NCI-H1930 (cell line): ENCODE measurements around the gene ACTL6B.

Source experiments
- DNase-seq, 2 experiments: peaks; one replicate each; lab custom pipeline; 2025; lab: John Stamatoyannopoulos, UW

The ACTL6B gene

GRCh38 chr7:100683659-100684533 lies 27.6 kb upstream of the ACTL6B start:
- no peak for DNase-seq

- DNase-seq: no peak
Observed at GRCh38 chr7:100682991-100683658, 26.9 kb upstream of the ACTL6B start.

GRCh38 chr7:100682228-100682741 lies 26.0 kb upstream of the ACTL6B start:
- no peak for DNase-seq

DNA sequence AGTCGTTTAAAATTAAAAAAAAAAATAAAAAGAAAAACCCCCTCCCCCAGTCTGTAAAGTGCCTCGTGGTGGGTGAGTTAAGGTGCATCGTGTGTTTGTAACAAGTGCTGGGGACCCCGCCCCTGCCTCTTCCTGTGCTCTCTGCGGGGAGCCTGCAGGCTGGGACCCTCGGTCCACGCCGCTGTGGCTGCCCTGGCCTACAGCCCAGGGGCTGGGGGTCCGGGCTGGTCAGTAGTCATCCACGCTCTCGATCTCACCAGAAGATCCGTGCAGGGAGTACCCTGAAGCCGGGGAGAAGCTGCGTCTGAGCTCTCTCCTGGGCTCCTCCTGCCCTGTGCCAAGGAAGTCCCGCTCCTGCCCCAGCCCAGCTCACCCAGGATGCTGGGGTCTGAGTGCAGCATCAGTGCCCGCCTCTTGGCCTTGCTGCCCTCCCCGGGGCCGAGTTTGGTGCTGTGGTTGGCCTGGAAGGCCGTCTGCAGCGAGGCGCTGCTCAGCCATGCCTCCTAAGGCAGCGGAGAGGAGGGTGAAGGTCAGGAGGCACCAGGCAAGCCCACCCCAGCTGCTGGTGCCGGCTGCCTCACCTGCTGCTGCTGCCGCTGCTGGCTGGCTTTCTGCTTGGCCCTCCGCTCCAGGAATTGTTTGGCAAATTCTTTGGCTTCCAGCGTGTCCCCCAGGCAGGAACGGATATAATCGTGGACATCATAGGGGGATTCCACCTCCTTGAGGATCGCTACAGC lies 25.4 kb upstream of the ACTL6B start:
- no peak for DNase-seq

GRCh38 chr7:100680576-100681271 lies 24.5 kb upstream of the ACTL6B start:
- no peak for DNase-seq

- DNase-seq: no peak
Observed at GRCh38 chr7:100679927-100680575, 23.8 kb upstream of the ACTL6B start.

DNA sequence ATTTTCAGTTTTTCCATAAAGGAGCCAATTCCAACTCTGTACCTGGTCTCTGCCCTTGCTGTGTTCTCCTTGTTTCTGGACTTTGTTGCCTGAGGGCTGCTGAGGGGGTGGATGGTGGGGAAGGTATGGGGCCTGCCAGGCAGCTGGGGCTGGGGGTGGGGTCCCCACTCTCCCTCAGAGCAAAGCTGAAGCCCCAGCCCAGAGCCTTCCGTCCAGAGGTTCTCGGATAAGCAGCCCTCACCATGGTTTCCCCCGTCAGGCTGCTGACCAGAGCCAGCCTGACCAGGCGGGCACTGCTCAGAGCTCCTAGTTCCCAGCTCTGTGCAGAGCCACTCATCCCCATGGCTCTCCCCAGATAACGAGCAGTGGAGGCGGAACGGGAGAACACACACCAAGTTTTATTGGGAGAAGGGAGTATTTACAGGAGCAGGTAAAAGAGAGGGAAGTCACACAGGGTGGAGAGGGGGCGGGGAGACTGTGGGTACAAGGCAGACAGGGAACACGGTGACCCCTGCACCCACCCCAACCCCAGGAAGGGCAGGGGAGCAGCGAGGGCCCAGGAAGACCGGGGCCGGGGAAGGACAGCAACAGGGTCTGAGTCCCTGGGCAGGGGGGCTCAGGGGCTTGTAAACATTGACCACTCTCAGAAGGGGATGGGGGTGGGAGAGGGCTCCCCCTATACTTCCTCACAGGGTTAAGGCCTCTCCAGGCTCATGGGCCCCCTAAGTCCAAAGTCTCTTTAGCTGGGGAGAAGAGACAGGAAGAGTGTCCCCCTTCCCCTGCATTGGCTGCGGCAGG lies 23.1 kb upstream of the ACTL6B start:
- DNase-seq: no peak

GRCh38 chr7:100678291-100678984 lies 22.2 kb upstream of the ACTL6B start:
- no peak for DNase-seq

- DNase-seq: no peak
Observed at GRCh38 chr7:100677308-100678267, 21.3 kb upstream of the ACTL6B start.

DNA sequence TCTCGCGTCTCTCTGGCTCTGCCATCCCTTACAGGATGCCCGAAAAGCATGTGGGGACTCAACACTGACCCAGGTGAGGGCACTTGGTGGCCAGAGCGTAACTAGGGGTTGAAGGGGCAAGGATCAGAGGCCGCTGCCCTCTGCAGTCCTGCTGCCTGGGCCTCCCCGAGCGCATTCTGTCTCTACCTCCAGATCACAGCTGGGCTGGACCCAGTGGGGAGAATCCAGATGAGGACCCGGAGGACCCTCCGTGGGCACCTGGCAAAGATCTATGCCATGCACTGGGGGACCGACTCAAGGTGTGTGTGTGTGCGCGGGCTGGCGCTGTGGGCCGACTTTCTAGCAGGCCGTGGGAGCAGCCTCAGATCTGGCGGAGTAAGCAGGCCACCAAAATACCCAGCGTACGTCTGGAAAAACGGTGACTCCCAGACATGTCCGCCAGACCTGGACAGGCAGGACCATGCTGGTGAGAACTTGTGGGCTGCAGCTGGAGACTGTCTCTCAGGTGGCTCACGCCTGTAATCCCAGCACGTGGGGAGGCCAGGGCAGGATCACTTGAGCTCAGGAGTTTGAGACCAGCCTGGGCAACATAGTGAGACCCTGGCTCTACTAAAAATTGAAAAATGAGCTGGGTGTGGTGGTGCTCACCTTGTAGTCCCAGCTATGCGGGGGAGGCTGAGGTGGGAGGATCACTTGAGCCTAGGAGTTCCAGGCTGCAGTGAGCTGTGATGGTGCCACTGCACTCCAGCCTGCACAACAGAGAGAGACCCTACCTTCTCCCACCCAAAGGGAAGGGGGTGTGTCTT lies 20.5 kb upstream of the ACTL6B start:
- no peak for DNase-seq

DNA sequence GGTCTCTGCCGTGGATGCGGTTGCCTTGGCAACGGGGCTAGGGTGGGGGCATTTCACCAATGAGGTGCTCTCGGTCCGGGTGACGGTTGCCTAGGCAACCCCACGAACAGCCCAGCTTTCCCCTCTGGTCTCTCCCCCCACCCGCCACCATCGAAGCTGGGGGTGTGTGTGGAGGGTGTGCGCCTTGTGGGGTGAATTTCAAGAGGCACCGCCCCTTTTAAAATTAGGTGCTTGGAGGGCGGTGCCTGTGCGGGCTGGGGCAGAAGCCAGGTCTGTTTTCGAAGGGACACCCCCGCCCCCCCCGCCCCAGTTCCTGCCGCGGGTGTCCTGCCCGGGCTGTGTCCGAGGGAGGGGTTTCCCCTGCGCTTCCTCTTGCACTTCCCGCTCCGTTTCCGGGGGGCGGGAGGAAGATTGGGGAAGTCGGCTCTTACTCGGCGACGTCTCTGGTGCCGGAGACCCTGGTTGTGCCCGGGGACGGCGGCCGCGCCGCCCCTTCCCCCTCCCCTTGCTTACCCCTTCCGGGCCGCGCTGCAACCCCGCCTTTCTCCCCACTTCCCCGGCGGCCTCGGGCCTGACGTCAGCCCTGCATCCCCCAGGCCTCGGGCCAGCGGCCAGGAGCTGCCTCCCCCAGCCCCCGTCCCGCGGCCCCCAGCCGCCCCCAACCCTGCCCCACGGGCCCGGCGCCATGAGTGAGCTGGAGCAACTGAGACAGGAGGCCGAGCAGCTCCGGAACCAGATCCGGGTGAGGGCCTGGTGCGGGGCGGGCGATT lies 19.5 kb upstream of the ACTL6B start:
- DNase-seq: no peak

DNA sequence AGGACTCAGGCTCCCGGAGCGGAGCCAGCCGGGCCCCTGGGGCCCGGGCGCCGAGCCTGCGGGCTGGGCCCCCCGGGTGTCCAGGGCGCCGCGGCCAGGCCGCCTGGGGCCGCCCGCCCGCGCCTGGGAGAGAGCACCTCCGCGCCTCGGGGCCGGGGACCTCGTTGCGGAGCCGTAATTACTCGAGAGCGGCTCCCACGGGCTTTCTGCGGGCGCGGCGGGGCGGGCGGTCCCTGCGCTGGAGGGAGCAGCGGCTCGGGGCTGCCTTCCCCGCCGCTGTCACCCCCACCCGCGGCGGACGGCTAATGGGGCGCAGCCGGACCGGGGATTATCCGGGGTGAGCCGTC lies 18.8 kb upstream of the ACTL6B start:
- DNase-seq: no peak

DNA sequence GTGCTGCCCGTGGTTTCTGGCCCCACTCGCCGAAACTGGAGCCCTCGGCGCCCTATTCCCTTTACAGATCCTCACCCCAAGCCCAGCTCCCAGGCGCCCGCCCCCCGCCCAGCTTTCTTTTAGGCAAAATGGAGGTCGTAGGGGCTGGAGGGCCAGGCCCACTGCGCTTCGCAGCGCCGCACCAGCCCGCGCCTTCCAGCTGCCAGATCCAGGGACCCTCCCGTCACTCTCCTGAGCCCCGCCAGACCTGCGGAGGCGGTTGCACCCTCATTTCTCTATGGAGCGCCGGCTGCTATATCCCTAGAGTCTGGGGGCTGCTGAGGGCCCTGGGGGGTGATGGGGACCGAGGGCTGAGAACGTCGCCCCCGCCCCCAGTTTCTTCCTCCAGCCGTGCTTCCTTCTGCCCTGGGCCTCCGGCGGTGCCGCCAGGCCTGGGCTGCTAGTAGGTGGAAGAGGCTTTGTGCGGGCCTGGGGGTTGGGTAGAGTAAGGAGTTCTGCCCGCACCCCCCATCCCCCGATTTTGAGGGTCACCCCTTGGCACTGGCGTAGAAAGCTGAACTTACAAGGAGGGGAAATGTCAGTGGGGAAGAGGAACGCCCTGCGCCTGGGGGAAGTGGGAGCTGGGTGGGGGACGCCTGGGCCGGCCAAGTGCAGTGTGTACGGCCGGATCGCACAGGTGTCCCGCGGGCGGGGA lies 18.3 kb upstream of the ACTL6B start:
- no peak for DNase-seq

GRCh38 chr7:100673942-100674410 lies 17.7 kb upstream of the ACTL6B start:
- no peak for DNase-seq

DNA sequence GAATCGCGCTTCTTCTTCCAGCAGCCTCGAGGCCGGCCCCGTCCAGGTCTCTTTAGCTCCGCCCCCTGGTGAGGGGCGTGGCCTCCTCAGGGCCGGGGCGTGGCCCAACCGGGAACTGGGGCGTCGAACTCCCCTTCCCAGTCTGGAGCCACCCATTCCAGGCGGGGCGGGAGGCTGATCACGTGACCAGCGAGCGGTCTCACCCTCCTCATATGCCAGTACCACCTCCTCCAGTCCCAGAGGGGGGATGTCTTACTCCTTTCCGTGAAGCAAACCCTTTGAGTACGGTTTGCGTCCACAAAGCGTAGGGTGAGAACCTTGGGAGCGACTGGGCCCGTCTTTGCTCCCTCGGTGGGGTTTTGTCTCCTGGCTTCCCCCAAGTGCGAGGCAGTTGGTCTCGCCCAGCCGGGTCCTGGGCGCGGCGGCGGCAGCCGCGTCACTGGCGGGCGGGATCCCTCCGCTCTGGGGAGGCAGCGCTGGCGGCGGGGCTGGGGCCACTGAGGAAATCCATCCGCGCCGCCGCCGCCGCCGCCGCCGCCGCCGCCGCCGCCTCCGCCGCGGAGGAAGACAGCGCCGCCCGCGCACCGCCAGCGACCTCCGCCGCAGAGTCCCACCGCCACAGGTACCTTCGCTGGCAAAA lies 17.2 kb upstream of the ACTL6B start, which contains the start of gene GNB2:
GNB2 (plus strand) TSS at position 439 of the 640 bp plus-strand sequence. CDS start 2,526 bp downstream, outside the sequence.
- peak; percentile 99 to 100 for DNase-seq
